K562 (cell line): ENCODE data around the gene KDM2A. TPM values are rescaled to one million over a fixed set of nuclear protein-coding genes. Genes with fewer than 3 reads are reported as not detected.

ENCODE experiments used
- BCL6 ChIP-seq: fragments of 250-450 bp; sonication (Bioruptor Pico); IDR thresholded peaks from 2 replicates; pipeline ENCODE4 v1.4.0; 2020
- DDX20 ChIP-seq: fragments of 450-650 bp; IDR thresholded peaks from 2 replicates; pipeline ENCODE4 v1.6.1; 2016; ENCODE audit warnings: missing genetic modification characterization, low read depth, mild to moderate bottlenecking, missing compliant biosample characterization, moderate library complexity
- SAP30 ChIP-seq: fragments of 200-600 bp; sonication (generic); IDR thresholded peaks from 2 replicates; pipeline ENCODE4 v1.6.1; 2012; ENCODE audit warnings: borderline replicate concordance, low read depth, mild to moderate bottlenecking, moderate library complexity, low read length, control low read depth, inconsistent platforms; ENCODE audit not compliant: insufficient read depth, poor library complexity, severe bottlenecking
- TEAD1 ChIP-seq, 2 experiments: fragments of 450-650 bp in 1 of 2; sonication (generic) in 1 of 2; formaldehyde crosslinking; IDR thresholded peaks; 2 replicates each; pipeline versions ENCODE4 v1.4.0 to v1.8.0; 2020 to 2022; ENCODE audit warnings: mild to moderate bottlenecking in 2 of 2, missing genetic modification reagents in 1 of 2
- TSHZ1 ChIP-seq: fragments of 250-450 bp; sonication (Bioruptor Pico); IDR thresholded peaks from 2 replicates; pipeline ENCODE4 v1.4.0; 2020; ENCODE audit warnings: mild to moderate bottlenecking, moderate library complexity
- ZFX ChIP-seq: sonication (generic); formaldehyde crosslinking; IDR thresholded peaks from 2 replicates; pipeline ENCODE4 v1.8.0; 2022; ENCODE audit warnings: mild to moderate bottlenecking, missing genetic modification reagents, moderate library complexity
- polyA plus RNA-seq, 8 experiments: library from polyadenylated mRNA; depleted of rRNA in 4 of 8; stranded (reverse) in 5 of 8; unstranded in 3 of 8; fragments of >200 nt; fragmentation: Nextera tagmentation in 2 of 8; fragmentation: Illumina TruSeq in 1 of 8; extraction: Ambion mirVana in 2 of 8; extraction: Trizol in 1 of 8; gene quantifications; 2 replicates each; pipeline versions ENCODE4 v1.2.1 to v1.2.3, GENCODE V29; 2011 to 2014; ENCODE audit warnings: inconsistent platforms in 1 of 8, missing spikeins in 1 of 8
- total RNA-seq, 7 experiments: library from RNA; depleted of rRNA in 6 of 7; stranded (reverse); fragments of >200 nt in 6 of 7; fragmentation: Illumina TruSeq in 2 of 7; extraction: Trizol in 2 of 7; gene quantifications; 2 replicates each; pipeline versions ENCODE4 v1.2.1 to v1.2.3, GENCODE V29; 2011 to 2021; ENCODE audit warnings: low replicate concordance in 1 of 7

KDM2A gene
- total and polyA plus RNA-seq, 9 of the 15 experiments (the other 6 are each of a cell fraction or from before 2014, with no cell fraction given) = 5.0 to 39.3 (median 21.3) TPM

- no peak for TF ChIP-seq TSHZ1 (CRISPR knock-in tag)
- TF ChIP-seq TEAD1 (CRISPR knock-in tag; IDR thresholded peaks at IDR 0.05) = no peak
- no peak for TF ChIP-seq SAP30
- no peak for TF ChIP-seq BCL6
- TF ChIP-seq ZFX (CRISPR knock-in tag) = peak; percentile 11; the same call in 1 of the 2 replicates
- no peak for TF ChIP-seq DDX20 (tag)
Measured at GRCh38 chr11:67289226-67289650, 170.2 kb downstream of the KDM2A start, which contains the start of gene ANKRD13D (continued).
